Neural cell (in vitro differentiated cells): ENCODE results near the gene SLC43A3.

Experiments used
- CTCF ChIP-seq: fragments of 450-650 bp; IDR thresholded peaks from 2 replicates; pipeline ENCODE4 v1.5.1; 2014; ENCODE audit warnings: antibody characterized with exemption, mild to moderate bottlenecking, moderate library complexity; ENCODE audit not compliant: poor library complexity, severe bottlenecking
- EP300 ChIP-seq: fragments of 450-650 bp; conservative IDR thresholded peaks from 2 replicates; pipeline ENCODE4 v1.6.1; 2014; ENCODE audit warnings: antibody characterized with exemption, mild to moderate bottlenecking, moderate library complexity; ENCODE audit not compliant: poor library complexity, severe bottlenecking
- RAD21 ChIP-seq: fragments of 450-650 bp; conservative IDR thresholded peaks from 2 replicates; pipeline ENCODE4 v1.6.1; 2014; ENCODE audit warnings: antibody characterized with exemption, mild to moderate bottlenecking, moderate library complexity
- SMC3 ChIP-seq: fragments of 450-650 bp; conservative IDR thresholded peaks from 2 replicates; pipeline ENCODE4 v1.6.1; 2014; ENCODE audit warnings: antibody characterized with exemption, mild to moderate bottlenecking, moderate library complexity; ENCODE audit not compliant: poor library complexity

GRCh38 chr11:57395905-57396623, 30.9 kb downstream of the SLC43A3 start:
- TF ChIP-seq CTCF, result no peak
- TF ChIP-seq EP300, result no peak
- TF ChIP-seq RAD21, result no peak
- no peak for TF ChIP-seq SMC3
